A549 treated with Hydrocortisone at 1 μM for 4 hours (cell line): ENCODE data around the gene EGFL8. TPM values are rescaled to one million over a fixed set of nuclear protein-coding genes. Genes with fewer than 3 reads are reported as not detected.

ENCODE experiments used
- total RNA-seq: library from RNA; stranded (reverse); fragments of 200-300 nt; extraction: Qiagen RNA extraction; gene quantifications from 5 replicates; pipeline ENCODE4 v1.2.3, GENCODE V29; 2022

EGFL8 gene
- total RNA-seq: 0.69 to 2.5 TPM (median 1.8 TPM) in 5 replicates

DNA sequence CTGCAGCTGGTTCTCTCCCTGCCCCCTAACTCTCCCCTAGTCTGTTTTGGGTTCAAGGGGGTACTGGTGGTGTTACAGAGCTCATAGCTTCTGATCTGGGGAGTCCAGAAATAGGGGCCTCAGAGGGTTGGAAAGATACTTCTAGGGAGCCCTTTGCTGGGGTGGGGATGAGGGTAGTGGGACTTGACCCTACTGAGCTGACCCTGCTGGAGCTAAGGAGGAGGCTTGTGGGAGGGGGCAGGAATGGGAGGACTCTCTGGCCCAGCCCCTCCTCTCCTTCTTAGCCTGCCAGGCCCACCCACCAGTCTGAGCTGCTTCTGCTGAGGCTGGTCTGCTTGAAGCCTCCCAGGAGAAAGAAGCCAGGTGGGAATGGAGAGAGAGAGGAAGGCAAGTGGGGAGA, at the start of gene EGFL8:
Gene EGFL8 (plus strand): TSS at position 301 of the 400 bp plus-strand sequence. CDS start 1,571 bp downstream, outside the sequence.

DNA sequence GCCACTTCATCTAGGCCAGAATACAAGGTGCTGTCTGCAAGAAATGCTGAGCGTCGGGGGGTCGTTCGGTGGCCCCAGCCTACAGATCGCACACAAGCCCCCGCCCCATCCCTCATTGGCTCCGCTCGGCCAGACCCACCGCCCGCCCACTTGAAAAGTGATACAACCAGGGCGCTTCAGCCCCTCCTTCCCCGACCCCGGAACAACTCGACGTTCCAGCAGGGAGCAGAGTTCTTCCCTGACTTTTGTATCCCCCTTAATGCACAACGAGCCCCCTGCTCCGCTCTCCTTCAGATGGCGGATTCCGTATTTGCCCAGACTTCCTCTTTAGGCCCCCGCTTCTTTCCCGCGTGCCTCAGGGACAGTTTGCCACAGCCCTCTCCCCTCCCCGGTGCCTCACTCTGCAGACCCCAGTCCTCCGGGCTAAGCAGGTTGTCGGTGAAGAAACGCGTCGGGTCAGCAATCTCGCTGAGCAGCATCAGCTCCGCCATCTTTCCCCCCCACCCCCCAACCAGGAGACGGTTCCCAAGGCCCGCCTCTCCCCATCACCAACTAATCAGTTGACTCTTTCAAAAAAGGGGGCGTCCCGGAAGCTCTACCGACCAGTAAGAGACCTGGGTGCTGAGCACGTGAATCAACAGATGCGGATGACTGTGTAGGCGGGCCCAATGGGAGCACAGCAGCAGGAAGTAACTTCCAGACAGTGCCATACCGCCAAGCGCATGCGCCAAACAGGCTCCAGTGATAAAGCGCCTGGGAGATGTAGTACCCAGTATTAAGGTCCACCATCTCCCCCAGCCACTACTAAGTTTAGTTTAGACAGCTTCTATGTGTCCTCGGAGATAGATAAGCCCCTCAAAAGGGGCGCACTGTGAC, 36.4 kb upstream of the EGFL8 start, which contains the start of gene ATF6B:
Gene ATF6B (minus strand): TSS at position 530 of the 876 bp plus-strand sequence. CDS start 39 bp downstream, at position 491.

DNA sequence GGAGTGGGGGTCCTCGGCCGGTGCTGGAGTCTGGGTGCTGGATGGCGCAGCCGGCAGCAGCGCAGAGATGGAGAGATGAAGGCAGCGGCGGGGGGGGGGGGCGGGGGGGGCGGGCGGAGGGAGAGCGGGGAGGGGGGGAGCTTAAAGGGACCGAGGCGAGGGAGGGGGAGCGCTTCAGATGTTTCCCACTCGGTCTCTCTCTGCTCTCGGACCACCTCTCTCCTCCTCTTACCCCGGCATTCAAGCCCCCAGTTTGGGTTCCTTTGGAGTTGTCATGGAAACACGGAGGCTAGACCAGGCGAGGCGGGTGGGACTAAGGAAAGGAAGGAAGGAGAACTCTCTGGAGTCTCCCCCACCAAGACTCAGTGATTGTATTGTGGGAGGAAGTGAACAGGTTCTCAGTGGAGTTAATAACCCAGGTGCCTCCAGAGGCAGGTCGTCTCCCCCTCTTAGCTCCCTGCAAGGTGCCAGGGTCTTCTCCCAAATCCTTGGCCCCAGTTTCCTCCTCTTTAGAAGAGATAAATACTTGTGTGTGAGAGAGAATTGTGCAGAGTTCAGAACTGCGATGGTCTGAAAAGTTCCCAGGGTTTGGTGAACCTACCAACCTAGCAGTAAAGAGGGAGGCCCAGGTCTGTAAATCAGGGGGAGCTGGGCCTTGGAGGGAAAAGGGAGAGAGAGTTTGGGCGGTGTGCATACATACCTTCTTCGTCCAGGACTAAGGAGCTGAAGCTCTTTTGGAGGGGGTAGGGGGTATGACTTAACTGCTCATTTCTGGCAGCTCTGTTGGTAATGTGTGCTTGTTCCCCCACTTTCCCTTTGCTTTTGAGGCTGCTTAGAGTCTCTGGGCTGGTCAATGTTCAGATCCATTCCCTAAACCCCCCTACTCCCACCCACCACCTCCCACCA, 12.3 kb upstream of the EGFL8 start, which contains the start of gene PRRT1:
Gene PRRT1 (minus strand): TSS at position 77 of the 906 bp plus-strand sequence. CDS start 112 bp downstream, outside the sequence.

DNA sequence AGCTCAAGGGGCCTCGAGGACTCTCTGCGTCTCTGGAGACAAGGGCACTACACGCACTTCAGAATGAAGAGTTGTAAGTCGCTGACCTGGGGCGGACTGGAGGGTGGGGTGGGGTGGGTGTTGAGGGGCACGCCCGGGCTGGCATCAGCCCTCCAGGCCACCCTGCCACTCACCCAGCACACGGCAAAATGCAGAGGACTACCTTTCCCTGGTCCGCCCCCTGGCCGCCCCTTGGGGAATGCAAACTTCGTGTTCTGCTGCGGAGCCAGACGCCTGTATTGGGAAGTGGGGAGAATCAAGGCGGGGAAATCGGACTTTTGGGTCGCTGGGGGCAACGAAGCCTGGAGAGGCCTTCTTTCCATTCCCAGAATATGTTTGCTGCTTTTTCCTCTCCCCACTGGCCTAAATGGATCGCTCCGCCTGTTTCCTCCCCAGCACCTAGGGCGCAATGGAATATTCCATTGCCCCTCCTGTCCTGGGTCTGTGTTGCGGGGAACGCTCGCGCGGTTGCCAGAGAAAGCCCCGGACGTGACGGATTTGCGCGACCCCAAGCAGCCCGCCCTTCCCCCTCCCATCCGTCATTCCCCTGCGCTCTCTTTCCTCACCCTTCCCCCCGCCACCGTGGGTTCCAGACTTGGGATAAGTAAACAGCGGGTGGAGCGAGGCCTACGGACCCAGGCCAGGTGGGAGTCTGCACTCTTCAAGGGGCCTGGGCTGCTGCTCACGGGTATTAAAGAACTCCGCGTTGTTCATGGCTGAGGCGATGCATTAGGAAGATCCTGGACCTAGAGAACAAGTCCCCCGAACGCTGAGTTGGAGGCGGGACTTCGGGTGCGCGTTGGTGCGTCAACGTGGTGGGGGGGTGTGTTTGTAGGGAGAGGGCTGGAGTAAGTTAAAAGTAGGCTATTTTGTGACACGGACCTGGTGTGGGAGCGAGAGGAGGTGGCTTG, 10.6 kb upstream of the EGFL8 start, which contains the start of gene PPT2:
Gene PPT2 (plus strand): TSS at position 578 of the 950 bp plus-strand sequence. CDS start 454 bp downstream, outside the sequence.

DNA sequence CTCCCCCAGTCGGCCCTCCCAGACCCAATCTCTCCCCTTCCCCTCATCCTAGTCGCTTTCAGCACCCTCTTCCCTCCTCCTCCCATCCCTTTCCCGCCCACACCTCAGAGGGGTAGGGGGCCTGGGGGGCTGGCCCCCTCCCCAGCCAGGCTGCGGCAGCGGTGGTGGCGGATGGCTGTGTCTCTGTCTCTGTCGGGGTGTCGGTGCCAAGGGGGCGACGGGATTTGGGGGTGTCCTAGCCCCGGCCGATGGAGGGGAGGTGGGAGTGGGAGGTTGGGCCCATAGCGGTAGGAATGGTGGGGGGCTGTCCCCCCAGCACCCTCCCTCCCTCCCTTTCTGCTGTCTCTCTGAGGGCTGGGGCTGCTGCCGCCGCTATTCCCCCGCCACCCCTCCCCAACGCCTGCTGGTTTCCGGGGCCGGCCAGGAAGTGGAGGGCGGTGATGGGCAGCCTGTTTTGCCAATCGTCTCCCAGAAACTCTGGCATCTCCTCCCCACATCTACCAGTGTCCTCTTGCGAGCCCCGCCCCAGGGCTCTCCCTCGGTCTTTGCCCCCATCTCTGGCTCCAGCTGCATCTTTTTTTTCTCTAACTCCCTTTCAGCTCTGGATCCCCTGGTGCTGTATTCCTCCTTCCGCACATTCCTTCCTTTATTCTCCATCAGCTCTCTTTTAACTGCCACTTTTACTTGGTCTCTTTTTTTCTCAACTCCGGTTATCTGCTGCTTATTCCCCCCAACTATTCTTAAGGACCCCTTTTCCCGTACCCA, 11.5 kb downstream of the EGFL8 start, which contains the start of gene AGPAT1:
Gene AGPAT1 (minus strand): TSS at position 374 of the 765 bp plus-strand sequence. CDS start 4,588 bp downstream, outside the sequence.

DNA sequence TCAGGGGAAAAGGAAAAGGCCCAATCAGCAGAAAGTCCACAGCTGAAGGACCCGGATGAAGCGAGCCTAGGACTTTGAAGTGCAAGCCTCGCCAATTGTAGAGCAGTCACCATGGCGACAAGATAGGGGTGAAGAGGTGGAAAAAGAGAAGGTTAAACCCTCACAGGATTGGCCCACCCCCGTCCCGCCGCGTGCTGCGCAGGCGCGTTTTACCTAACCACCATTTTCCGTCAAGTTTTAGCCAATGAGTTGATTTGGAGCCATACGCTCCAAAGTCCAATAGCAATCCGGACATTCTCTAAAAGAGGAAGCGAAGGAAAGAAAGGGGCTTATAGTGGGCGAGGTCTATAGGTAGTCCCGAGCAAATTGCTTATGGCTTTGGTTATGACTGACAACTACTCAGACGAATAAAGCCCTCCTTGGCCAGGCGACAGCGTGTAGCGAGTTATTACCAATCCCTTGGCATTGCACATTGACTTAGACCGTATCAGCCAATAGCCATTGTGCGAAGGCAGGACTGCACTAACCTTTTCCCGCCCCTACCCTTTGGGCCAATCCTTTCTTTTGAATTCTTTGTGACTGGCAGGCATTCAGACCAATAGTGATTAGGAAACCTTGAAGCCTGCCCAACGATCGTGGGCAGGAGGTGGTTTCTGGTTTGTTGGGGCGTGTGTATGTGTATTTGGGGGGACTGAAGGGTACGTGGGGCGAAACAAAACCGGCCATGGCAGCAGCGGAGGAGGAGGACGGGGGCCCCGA, 13.6 kb downstream of the EGFL8 start, which contains the start of gene RNF5:
Gene RNF5 (plus strand): TSS at position 618 of the 759 bp plus-strand sequence. CDS start 107 bp downstream, at position 725.

DNA sequence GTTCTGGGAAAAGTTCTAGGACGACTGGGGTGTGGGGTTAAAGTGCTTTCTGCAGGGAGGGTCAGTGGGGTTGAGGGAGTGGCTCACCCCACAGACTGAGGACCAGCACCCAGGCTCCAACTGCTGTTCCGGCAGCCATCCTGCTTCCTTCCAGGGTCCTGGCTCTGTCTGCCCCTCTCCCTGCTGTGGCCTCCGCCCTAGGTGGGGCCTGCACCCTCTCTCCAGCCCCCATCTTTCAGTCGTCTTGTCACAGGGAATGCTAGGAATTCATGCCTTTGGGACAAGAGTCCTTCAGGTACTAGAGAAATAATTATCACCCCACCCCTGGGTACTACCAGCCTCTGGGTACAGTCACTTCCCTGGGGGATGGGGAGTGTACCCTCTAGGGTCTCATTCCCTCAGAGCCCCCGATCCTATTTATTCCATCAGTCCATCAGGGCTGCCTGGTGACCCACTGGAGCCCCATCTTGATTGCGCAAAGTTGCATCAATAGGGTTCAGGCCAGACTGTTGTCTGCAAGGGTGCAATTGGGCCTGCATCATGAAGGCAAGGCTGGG, 19.8 kb downstream of the EGFL8 start, which contains the start of gene AGER:
Gene AGER (minus strand): TSS at position 170 of the 557 bp plus-strand sequence. CDS start 31 bp downstream, at position 139.

DNA sequence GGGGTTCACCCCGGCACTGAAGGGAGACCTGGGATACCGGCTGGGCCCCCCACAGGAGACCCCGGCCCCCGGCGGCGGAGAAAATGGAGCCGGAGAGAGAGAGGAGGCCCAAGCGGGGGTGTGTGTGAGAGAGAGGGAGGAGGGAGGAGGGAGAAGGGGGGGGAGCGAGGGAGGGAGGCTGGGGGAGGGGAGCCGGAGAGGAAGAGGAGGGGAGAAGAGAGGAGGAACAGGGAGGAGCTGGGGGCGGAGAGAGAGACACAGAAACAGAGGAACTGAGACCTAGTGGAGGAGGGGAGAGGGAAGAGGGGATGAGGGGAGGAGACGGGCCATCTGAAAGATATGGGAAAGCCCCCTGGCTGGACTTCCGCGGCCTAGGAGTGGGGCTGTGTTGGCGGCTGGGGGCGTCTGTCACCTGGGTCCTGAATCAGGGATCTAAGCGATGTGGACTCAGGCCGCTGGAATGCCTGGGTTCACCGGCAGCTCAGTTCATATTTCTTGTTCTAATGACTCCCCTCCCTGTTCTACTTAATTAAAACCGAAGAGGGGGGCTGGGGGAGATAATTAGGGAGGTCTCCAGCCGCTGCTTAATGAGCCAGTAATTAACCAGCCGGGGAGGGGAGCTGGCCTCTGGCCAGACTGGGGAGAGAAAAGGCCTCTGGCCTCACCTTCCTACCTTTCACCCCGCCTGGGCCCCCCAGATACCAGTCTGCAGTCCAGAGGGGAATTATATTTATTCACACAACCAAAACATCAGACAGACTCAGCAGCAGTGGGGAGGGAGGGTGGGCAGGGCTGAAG, 25.9 kb downstream of the EGFL8 start, which contains the start of gene PBX2:
Gene PBX2 (minus strand): TSS at position 149 of the 798 bp plus-strand sequence. CDS start 287 bp downstream, outside the sequence.

DNA sequence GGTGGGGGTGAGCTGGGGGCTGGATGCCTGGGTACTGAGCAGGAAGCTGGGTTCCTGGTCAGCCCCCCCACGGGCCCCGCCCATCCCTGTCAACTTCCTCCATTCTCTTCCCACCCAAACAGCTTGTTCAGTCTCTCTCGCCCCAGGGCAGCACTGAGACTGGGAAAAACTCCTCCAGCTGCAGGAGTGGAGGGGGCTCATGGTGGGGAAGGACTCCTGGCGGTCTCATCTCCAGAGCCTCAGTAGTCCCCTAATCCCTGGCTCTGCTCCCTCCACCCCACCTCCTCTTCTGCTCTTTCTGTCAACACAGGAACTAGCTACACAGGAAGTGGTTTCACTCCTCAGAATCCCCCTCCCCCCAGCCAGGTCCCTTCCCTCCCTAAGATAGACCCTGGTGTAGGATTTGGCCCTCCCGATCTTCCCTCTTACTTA, 28.2 kb downstream of the EGFL8 start, which contains the start of gene GPSM3:
Gene GPSM3 (minus strand): TSS at position 36 of the 432 bp plus-strand sequence. CDS start 130 bp downstream, outside the sequence.

Other genes with a start within 250 kb of the EGFL8 start
- 0.17 to 0.46 TPM (median 0.38 TPM) in 5 replicates for gene C2, start 236.9 kb upstream of the EGFL8 start, total RNA-seq
- gene CFB, start 218.5 kb upstream of the EGFL8 start, total RNA-seq: 1.7 to 2.3 TPM (median 1.9 TPM) in 5 replicates
- 73.7 to 87.1 TPM (median 76.9 TPM) in 5 replicates for gene NELFE, start 205.6 kb upstream of the EGFL8 start, total RNA-seq
- 21.3 to 24.7 TPM (median 23.3 TPM) in 5 replicates for gene SKIC2, start 205.4 kb upstream of the EGFL8 start, total RNA-seq
- 10.4 to 12.4 TPM (median 11.6 TPM) in 5 replicates for gene DXO, start 192.5 kb upstream of the EGFL8 start, total RNA-seq
- 0.79 to 1.5 TPM (median 0.85 TPM) in 5 replicates for gene C4A, start 182.5 kb upstream of the EGFL8 start, total RNA-seq
- 0.35 to 0.93 TPM (median 0.67 TPM) in 5 replicates for gene C4B, start 149.8 kb upstream of the EGFL8 start, total RNA-seq
- gene CYP21A2, start 126.2 kb upstream of the EGFL8 start, total RNA-seq: not detected in 5 replicates
- gene TNXB, start 55.3 kb upstream of the EGFL8 start, total RNA-seq: 0.32 to 0.66 TPM (median 0.52 TPM) in 5 replicates
- 31.1 to 34.2 TPM (median 32.9 TPM) in 5 replicates for gene ATF6B, start 36.3 kb upstream of the EGFL8 start, total RNA-seq
- 6.2 to 7.1 TPM (median 6.7 TPM) in 5 replicates for gene FKBPL, start 34.3 kb upstream of the EGFL8 start, total RNA-seq
- gene PRRT1, start 12.7 kb upstream of the EGFL8 start, total RNA-seq: 0.56 to 1.0 TPM (median 0.63 TPM) in 5 replicates
- 6.9 to 8.9 TPM (median 8.3 TPM) in 5 replicates for gene PPT2, start 10.5 kb upstream of the EGFL8 start, total RNA-seq
- 38.0 to 40.4 TPM (median 39.4 TPM) in 5 replicates for gene AGPAT1, start 11.5 kb downstream of the EGFL8 start, total RNA-seq
- gene RNF5, start 13.8 kb downstream of the EGFL8 start, total RNA-seq: 34.1 to 48.8 TPM (median 44.7 TPM) in 5 replicates
- gene AGER, start 19.7 kb downstream of the EGFL8 start, total RNA-seq: 1.2 to 2.3 TPM (median 1.6 TPM) in 5 replicates
- gene PBX2, start 25.6 kb downstream of the EGFL8 start, total RNA-seq: 13.5 to 17.2 TPM (median 15.7 TPM) in 5 replicates
- gene GPSM3, start 28.0 kb downstream of the EGFL8 start, total RNA-seq: 0.23 to 0.47 TPM (median 0.45 TPM) in 5 replicates
- 0.57 to 0.80 TPM (median 0.75 TPM) in 5 replicates for gene NOTCH4, start 59.5 kb downstream of the EGFL8 start, total RNA-seq
- gene TSBP1, start 207.3 kb downstream of the EGFL8 start, total RNA-seq: not detected in 5 replicates
- gene BTNL2, start 242.6 kb downstream of the EGFL8 start, total RNA-seq: not detected in 5 replicates